HG03045 (cell line): Measurements from ENCODE around the gene SLC30A1.
"Not testable (repeated sequence)": the region's sequence is repeated elsewhere in the genome, so short reads cannot be mapped to it uniquely, and the experiment has no call there.

Source experiments
- ATAC-seq: cut with Tn5 transposase; IDR thresholded peaks from one replicate; pipeline ENCODE4 v1.9.1; 2021; ENCODE audit warnings: mild to moderate bottlenecking, moderate library complexity; ENCODE audit not compliant: unreplicated experiment

The SLC30A1 gene

GRCh38 chr1:211548321-211549091, 30.5 kb downstream of the SLC30A1 start:
- ATAC-seq = no peak

- no peak for ATAC-seq
Measured at GRCh38 chr1:211547710-211548109, 31.3 kb downstream of the SLC30A1 start.

- no peak for ATAC-seq
Measured at GRCh38 chr1:211546543-211546942, 32.4 kb downstream of the SLC30A1 start.

GRCh38 chr1:211543025-211543424, 35.9 kb downstream of the SLC30A1 start:
- no peak for ATAC-seq

- no peak for ATAC-seq
Measured at GRCh38 chr1:211541720-211542477, 37.1 kb downstream of the SLC30A1 start.

- ATAC-seq = no peak
Measured at GRCh38 chr1:211541278-211541677, 37.7 kb downstream of the SLC30A1 start.

GRCh38 chr1:211540824-211541223, 38.1 kb downstream of the SLC30A1 start:
- ATAC-seq = not testable (repeated sequence)

GRCh38 chr1:211538287-211538686, 40.7 kb downstream of the SLC30A1 start:
- ATAC-seq = no peak

- ATAC-seq = no peak
Measured at GRCh38 chr1:211537253-211537652, 41.7 kb downstream of the SLC30A1 start.

GRCh38 chr1:211536606-211537005, 42.4 kb downstream of the SLC30A1 start:
- no peak for ATAC-seq

GRCh38 chr1:211535346-211535745, 43.6 kb downstream of the SLC30A1 start:
- no peak for ATAC-seq

- no peak for ATAC-seq
Measured at GRCh38 chr1:211534545-211535291, 44.2 kb downstream of the SLC30A1 start.

GRCh38 chr1:211532088-211532444, 46.9 kb downstream of the SLC30A1 start:
- no peak for ATAC-seq

GRCh38 chr1:211531194-211532087, 47.5 kb downstream of the SLC30A1 start:
- ATAC-seq = no peak

GRCh38 chr1:211530102-211530501, 48.9 kb downstream of the SLC30A1 start:
- no peak for ATAC-seq

GRCh38 chr1:211529453-211529852, 49.5 kb downstream of the SLC30A1 start:
- no peak for ATAC-seq

GRCh38 chr1:211529011-211529410, 50.0 kb downstream of the SLC30A1 start:
- no peak for ATAC-seq

GRCh38 chr1:211527888-211528287, 51.1 kb downstream of the SLC30A1 start:
- peak; percentile 11 for ATAC-seq

GRCh38 chr1:211527006-211527405, 52.0 kb downstream of the SLC30A1 start:
- peak; percentile 86 for ATAC-seq

GRCh38 chr1:211526101-211526500, 52.9 kb downstream of the SLC30A1 start:
- ATAC-seq = no peak
